Left colon (tissue), 2 donors: ENCODE data around the gene MRPS16. TPM values are rescaled to one million over a fixed set of nuclear protein-coding genes. Genes with fewer than 3 reads are reported as not detected.
A peak's percentile ranks its signal among the peaks of the same experiment; 100 is the strongest.
"Not testable (repeated sequence)": the region's sequence is repeated elsewhere in the genome, so short reads cannot be mapped to it uniquely, and the experiment has no call there.

Experiments
- ATAC-seq: fragments of 200-7000 bp; cut with Tn5 transposase; one replicate; pipeline ENCODE4 v1.9.1; 2020; ENCODE audit warnings: mild to moderate bottlenecking, moderate library complexity
- DNase-seq, 2 donors: peaks; one replicate each; pipeline ENCODE4 v3.0.0-alpha.2; 2020
- intact Hi-C, 2 donors: fragments of 100-400 bp; cut with DNase I in 1 of 2; cut with micrococcal nuclease in 1 of 2; formaldehyde crosslinking; loops; one replicate each; pipeline versions ENCODE4 v1.11.2 to v1.14.0; 2022; cut with DNase I, micrococcal nuclease
- long read RNA-seq: library from polyadenylated mRNA; unstranded; transcript quantifications from one replicate; pipeline ENCODE4 v2.0.0, GENCODE V29; 2021
- total RNA-seq, 2 donors: library from RNA; stranded (reverse); fragmentation: NEBNext Ultra II Directional; extraction: Animal tissue kit (Norgen Biotek cat#: 25700); gene quantifications; one replicate each; pipeline ENCODE4 v1.2.1, GENCODE V29; 2021
- donor health status: DM: no; HTN: no; CAD: no.
- donor health status: DM: yes; HTN: yes; CAD: no.

Gene MRPS16
- 100 to 1,000 TPM in 1 of 2 donors, 10 to 100 TPM in 1; 86.0 to 116 TPM for total RNA-seq
- long read RNA-seq, transcript MRPS16-202 (3 exons, 2,634 nt): major isoform, 103 of 130 reads
- long read RNA-seq, partial matches to known transcripts: 2 of 130 reads
- long read RNA-seq, other reads (novel, unspliced or antisense): 18 of 130 reads

DNA sequence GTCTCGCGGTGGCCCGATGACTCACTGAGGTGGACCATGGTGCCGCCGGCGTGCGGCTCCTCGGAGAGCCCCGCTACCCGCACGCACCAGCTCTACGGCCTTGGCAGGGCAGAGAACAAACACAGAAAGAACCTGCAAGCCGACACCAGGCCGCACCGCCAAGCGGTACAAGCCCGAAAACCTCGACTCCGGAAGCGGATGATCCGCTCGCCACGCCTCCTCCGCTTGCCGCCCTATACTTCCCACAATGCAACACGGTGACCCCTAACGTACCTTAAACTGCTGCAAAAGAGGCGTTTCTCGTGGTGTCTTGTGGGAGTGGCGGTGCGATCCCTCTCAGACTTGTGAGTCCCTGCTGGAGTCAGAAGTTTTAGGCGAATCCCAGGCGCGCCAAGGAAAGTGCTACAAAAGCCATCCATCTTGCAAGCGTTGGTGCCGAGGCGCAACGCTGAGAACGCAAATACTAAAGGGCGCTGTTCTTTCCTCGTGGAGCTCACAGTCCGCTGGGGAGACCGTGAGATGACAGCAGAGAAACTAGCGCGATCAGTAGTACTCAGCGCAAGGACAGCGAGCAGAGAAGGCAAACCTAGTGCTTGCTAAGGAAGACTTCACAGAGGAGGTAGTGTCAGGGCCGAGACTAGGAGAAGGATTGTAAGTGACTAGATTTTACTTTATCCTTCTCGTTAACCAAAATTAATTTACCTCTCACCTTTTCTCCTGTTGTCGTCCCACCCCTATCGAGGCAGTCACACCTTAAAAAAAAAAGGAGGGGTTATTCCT is at the start of gene MRPS16:
TSS of gene MRPS16 (minus strand) at position 200 of the 780 bp plus-strand sequence. CDS start at position 38, 162 bp downstream.
- intact Hi-C loops: no loop called here
- DNase-seq (peak; percentile 95 to 96), ATAC-seq (peak; percentile 95)

GRCh38 chr10:73296946-73297345 is 44.5 kb upstream of the MRPS16 start:
- intact Hi-C loops: no loop called here
- DNase-seq (no peak), ATAC-seq (no peak)

DNA sequence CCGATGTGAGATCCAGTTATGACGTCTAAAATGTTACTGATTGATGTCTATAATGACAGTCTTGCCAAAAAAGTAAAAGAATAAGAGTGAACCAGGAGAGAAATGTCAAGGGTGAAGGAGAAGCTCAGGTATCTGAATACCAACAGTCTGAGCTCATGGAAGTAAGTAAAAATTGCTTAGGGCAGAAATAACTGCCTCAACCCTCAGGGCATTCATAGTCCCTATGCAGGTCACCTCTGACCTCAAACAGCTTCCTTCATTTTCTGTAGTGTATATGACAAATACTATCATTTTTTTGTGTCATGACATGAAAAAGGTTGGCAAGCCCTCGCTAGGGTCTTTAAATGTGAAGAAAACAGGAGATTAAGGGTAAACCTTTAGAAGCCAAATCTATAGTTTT is 41.0 kb upstream of the MRPS16 start:
- no peak for DNase-seq
- ATAC-seq: no peak
- intact Hi-C loops: no loop called here

DNA sequence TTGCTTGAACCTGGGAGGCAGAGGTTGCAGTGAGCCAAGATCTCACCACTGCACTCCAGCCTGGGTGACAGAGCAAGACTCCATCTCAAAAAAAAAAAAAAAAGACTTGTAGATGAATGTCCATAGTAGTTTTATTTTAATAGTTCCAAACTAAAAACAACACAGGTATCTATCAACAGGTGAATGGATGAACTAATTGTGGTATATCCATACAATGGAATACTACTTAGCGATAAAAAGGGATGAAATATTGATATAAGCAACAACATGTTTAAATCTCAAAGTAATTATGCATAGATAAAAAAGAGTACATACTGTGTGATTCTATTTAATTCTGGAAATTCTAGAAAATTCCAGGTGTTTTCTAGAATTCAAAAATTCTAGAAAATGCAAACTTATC is 37.5 kb upstream of the MRPS16 start:
- no peak for ATAC-seq
- DNase-seq: no peak
- intact Hi-C loops: no loop called here

GRCh38 chr10:73287441-73287840 is 35.0 kb upstream of the MRPS16 start:
- no peak for DNase-seq
- intact Hi-C loops: no loop called here
- ATAC-seq: no peak

- DNase-seq (no peak), ATAC-seq (no peak)
- intact Hi-C loops: no loop called here
These were observed 28.7 kb upstream of the MRPS16 start for GRCh38 chr10:73281097-73281496.

DNA sequence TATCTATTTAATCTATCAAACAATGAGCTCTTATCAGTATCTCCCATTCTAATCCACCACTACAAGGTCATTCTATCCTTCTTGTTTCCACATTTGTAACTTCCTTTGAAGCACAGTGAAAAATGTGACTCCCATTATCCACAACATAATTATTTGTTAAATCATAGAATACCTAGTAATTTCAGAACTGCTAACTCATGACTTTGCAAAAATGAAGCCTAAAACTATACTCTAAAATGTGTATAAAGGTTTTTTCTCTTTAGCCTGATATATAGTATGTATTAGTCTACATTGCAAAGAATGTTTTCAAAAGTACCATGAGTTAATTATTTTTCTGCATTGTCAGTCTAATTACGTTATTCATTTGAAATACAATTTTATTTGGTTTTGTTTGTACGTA is 12.0 kb upstream of the MRPS16 start:
- DNase-seq: no peak
- intact Hi-C loops: no loop called here

GRCh38 chr10:73263693-73264347 is 11.4 kb upstream of the MRPS16 start:
- ATAC-seq: no peak

More for the DNA sequence above, 12.0 kb upstream of the MRPS16 start:
- no peak for ATAC-seq

GRCh38 chr10:73262880-73263555 is 10.6 kb upstream of the MRPS16 start:
- ATAC-seq (no peak), DNase-seq (no peak)
- intact Hi-C loops: no loop called here

More at GRCh38 chr10:73263693-73264347, 11.4 kb upstream of the MRPS16 start:
- intact Hi-C loops: no loop called here
- no peak for DNase-seq

GRCh38 chr10:73262105-73262730 is 9.8 kb upstream of the MRPS16 start:
- DNase-seq: no peak
- intact Hi-C loops: no loop called here
- no peak for ATAC-seq

- no peak for ATAC-seq
- intact Hi-C loops: no loop called here
- no peak for DNase-seq
These were observed 9.0 kb upstream of the MRPS16 start for GRCh38 chr10:73261362-73261995.

GRCh38 chr10:73258612-73259011 is 6.2 kb upstream of the MRPS16 start:
- intact Hi-C loops, DNase-seq, ATAC-seq: not testable (repeated sequence)

GRCh38 chr10:73253225-73253555 is 746 bp upstream of the MRPS16 start:
- no peak for DNase-seq
- intact Hi-C loops: no loop called here
- ATAC-seq: peak; percentile 31

DNA sequence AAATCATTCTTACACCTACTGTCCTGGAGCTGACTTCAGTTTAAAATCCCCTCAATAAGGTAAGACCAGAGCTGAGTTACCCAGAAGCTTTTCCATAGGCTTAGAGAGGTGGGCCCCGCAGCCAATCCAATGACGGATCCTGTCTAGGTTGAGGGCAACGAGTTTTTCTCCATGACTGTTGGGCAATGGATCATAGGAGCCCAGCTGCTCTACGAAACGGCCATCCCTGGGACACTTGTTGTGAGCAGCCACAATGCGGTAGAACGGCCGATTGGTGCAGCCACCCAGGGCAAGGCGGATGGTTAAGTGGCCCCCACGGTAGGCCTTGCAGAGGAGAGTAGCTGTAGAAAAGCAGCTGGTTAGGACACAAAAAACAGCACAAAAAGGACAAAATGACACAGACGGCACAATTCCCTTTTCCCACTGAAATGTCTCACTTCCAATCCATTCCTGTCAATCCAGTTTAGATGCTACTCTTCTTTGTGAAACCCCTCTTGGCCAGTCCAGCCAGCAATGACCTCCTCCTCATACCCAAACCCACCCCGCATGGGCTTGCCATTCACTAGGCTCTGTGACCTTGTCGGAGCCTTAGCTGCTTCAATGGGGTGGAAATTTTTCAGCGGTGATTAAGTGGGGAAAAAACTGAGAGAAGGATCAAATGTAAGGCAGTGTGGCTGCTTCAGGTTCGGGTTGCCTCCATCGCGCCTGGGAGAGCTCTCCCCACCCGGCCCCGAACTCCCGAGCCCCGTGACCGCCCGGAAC is 580 bp downstream of the MRPS16 start:
- DNase-seq: peak in 1 of 2 donors; percentile 20

DNA sequence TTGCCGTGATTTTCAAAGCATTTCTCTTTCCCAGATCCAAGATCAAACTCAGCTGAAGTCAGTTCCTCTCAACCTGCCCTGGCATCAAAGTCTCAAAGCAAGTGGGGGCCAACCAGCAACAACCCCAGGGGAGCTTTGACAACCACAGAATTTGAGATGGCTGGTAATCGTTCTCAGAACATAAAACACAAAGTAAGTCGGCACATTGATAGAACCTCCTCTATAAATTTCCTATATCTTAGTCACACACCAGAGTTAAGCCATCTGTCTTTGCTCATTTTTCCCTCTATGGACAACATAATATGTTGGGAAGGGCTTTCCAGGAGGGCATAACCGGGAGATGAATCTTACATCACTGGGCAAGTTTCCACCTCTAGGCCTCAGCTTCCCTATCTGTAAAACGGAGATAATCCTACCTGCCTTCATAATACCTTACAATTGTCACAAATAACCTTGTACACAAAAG is 4.2 kb downstream of the MRPS16 start:
- no peak for DNase-seq
- intact Hi-C loops: no loop called here
- no peak for ATAC-seq

More for the DNA sequence above, 580 bp downstream of the MRPS16 start:
- intact Hi-C loops: no loop called here
- peak; percentile 4 for ATAC-seq

DNA sequence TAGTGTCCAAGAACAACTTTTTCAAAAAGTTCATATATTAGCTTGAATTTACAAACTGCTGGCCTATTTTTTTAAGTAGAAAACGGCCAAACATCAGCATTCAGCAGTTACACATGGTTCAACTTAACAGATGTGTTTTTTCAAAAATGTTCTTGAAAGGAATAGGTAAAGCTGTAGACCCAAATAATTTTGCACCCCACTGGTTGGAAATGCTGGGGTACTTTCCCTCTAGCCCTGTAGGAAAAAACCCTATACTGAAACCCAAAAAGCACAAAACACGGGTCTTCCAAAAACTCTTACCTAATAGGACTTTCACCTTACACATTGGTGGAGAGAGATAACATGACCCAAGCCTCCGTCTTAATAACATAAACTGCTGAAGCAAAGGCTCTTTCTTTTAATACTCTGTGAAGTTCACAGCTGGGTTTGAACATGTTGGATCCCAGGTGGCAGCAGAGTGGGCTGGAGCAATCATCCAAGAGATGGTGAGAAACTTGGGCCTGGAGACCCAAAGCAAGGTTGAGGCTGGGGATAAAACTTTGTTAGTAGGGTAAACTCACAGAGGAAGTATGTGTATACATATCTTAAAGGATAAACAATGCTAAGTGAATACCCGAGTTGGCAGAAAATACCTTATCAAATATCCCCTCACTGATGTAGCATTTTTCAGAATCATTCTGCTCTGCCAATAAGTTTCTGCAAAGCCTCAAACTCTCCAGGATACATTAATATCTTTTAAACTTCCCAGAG is 4.8 kb downstream of the MRPS16 start:
- no peak for ATAC-seq

More for the DNA sequence above, 4.8 kb downstream of the MRPS16 start:
- intact Hi-C loops: no loop called here
- no peak for DNase-seq
